Activated T-cell treated with anti-CD3 and anti-CD28 coated beads for 4 hours (primary cell): ENCODE results near the gene APC2.
"Not testable (repeated sequence)": the region's sequence is repeated elsewhere in the genome, so short reads cannot be mapped to it uniquely, and the experiment has no call there.

Experiments
- DNase-seq: peaks from one replicate; pipeline ENCODE4 v3.0.0-alpha.2; 2020

APC2 gene

DNA sequence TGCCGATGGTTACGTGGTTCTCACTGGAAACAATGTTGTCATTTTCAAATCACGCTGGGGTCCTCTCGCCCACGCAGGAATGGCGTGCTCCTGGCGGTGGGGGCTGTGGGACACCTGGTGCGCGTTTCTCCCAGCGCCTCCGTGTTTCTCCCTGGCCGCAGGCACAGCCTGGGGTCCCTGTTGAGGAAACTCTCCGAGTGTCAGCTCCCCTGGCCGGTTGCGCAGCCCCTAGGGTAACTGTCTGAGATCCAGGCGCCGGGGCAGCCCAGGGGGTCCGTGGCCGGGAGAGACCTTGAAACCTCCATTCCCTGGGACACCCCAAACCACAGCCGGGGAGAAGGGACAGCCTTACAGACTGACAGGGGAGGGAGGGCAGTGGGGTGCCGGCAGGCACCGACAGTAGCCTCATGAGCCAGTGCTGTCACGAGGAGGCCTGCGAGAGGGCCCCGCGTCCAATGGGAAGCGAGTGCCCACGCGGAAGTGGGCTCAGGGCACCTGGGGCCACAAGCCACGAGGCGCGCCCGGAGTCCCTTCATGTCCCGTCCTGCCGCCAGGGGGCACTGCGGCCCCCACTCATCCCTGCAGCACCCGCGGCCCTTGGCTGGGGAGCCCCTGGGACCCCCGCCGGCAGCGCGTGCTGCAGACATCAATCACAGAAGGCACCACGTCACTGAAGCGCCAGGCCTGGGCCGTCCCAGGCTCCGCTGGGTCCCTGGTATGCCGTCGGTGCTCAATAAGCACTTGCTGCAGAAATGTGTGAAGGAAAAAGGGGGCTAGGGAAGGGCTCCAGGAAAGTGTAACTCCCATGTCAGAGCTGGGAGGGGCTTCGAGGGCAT, 53.4 kb downstream of the APC2 start:
- DNase-seq = peak; percentile 54

GRCh38 chr19:1503925-1504773, 54.2 kb downstream of the APC2 start:
- DNase-seq = no peak

- no peak for DNase-seq
Measured at GRCh38 chr19:1505012-1505411, 55.1 kb downstream of the APC2 start.

DNA sequence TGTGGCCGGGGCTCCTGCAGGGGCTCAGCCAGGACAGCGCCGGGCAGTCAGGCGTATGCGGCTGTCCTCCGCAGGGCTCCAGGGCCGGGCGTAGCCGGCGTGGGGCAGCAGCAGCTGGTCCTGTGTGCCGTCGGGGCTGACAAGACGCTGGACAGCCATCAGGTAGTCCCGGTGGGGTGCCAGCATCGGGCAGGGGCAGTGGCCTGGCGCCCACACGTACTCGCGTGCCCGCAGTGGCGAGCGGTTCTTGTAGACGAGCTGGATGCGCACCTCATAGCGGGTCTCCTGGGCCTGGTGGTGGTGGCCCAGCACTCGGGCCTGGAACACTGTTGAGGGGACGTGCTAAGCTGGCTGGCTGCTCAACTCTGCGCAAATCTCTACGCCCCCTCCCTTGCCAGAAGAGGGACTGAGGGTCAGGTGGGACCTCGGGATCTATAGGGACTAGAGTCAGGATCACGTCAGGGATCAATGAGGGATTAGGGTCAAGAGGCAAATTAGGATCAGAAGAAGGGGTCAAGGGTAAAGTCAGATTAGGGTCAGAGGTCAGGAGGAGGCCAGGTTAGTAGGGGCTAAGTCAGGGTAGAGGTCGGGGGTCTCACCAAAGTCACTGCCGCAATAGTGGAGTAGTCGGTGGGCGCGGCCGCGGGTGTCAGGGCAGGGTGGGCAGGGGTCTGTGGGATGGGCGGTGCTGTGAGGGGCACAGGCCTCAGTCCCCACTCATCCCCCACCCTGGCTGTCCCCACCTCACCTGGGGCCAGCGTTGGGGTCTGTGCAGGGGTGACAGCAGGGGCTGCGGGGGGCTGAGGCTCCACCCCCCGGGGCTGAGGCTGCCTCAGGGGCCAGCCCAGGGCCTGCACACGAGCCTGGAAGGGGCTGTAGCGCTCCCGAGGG, 56.3 kb downstream of the APC2 start:
- no peak for DNase-seq

DNA sequence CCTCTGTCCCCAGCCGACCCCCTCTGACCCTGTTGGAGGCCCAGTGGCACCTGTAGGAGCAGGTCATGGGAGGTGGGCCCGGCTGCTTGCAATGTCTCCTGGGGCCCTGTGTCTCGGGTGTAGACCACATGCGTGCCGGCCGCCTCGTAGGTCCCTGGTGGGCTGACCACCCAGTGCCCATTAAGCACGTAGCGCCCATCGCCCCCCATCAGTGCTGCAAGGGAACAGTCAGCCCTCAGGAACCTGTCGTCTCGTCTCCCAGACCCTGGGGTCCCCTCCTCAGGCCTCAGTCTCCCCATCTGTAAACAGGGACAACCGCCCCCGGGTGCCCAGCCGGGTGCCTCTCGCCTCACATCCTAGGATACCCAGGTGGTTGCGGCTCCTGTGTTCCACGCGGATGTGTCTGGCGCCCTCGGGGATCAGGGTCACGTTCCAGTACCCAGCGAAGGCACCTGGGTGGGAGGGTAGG, 57.3 kb downstream of the APC2 start:
- DNase-seq = no peak

DNA sequence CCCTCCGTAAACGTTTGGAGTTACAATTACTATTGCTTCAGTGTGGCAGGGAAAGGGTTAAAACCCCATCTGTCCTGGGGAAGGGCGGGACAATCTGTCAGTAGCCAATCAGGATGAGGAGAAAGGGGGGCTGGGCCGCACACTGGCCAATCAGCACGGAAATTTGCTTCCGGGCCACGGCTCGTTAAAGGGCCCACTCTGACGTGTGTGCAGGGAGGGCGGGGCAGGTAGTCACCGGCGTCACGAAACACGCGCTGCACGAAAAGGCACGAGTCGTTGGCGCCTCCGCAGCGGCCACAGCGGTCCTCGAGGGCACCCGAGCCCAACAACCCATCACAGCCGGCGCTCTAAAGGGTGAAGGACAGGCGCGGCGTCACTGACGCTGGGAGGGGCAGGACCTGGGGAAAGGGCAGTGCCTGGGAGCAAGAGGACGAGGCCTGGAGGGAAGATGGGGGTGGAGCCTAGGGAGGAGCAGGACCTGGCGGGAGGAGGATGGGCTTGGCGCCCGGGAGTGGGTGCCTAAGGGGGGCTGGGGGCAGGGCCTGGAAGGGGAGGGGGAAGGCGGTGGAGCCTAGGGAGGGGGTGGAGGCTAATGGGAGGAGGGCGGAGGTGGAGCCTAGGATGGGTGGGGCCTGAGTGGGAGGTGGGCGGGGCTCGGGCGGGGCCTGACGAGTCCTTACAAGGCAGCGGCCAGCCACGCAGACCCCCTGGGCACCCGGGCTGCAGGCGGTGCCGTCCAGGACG, 58.0 kb downstream of the APC2 start:
- peak; percentile 88 for DNase-seq

DNA sequence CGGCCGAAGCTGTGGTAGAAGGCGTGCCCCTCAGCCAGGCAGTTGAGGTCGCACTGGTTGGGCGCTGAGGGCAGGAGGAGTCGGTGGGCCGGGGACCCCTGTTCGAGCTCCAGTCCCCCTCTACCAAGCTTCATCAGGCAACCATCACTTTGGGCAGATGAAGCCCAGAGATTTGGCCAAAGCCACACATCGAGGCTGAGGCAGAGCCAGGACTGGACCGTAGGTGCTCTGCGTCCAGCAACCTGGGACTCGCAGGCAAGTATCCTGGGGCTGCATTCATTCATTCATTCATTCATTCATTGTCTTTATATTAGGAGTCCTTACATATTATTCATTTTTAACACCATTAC, 58.6 kb downstream of the APC2 start:
- DNase-seq = no peak

GRCh38 chr19:1509602-1510441, 59.9 kb downstream of the APC2 start:
- no peak for DNase-seq

- no peak for DNase-seq
Measured at GRCh38 chr19:1510442-1510806, 60.5 kb downstream of the APC2 start.

DNA sequence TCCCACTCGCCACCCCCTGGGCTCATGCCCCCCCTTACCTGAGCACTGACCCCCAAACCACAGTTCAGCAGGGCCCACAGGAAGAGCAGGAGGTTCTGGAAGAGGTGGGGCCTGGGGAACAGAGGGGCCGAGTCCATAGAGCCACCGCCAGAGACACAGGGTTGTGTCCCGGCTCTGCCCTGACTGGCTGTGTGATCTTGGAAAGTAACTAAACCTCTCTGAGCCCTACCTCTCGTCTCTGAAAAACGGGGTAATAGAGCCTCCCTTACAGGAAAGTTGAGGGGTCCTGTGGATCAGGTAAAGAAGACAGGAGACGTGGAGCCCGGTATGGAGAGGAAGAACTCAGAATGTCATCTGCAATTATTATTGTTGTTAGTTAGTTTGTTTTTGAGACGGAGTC, 60.9 kb downstream of the APC2 start:
- DNase-seq = no peak

DNA sequence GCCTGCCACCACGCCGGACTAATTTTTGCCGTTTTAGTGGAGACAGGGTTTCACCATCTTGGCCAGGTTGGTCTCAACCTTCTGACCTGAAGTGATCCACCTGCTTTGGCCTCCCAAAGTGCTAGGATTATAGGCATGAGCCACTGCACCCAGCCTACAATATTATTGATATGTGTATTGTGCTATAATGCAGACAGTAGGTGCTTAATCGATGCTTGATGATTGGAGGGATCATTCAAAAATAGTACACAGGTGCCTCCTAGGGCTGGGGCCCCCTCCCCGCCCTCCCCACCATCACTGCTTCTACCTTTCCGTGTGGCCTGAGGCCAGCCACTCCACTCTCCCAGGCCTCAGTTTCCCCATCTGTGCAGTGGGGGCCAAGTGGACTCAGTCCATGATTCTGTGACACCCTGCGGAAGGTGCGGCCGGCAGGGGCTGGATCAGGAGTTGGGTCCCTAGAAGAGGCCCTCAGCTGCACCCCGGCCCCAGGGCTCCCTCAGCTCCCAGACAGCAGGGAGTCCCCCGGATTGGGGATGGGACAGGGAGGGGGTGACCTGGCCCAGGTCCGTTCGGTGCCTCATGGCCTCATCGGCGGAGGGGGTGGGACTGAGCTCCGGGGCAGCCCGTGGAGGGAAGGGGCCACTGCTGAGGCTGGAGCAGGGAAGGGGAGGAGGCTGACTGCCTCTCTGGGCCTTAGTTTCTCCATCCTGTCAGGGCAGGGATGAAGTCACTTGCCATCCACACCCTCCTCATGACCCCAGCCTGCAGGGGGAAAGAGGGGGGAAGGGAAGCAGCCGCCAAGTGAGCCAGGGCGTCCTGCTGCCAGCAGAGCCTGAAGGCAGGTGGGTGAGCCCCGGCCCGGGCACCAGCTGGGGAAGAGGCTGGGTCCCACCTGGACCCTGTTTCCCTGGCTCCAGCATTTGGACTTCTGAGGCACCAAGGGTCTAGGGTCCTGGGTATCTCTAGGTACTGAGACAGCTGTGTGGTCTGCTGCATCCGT, 61.7 kb downstream of the APC2 start:
- no peak for DNase-seq

DNA sequence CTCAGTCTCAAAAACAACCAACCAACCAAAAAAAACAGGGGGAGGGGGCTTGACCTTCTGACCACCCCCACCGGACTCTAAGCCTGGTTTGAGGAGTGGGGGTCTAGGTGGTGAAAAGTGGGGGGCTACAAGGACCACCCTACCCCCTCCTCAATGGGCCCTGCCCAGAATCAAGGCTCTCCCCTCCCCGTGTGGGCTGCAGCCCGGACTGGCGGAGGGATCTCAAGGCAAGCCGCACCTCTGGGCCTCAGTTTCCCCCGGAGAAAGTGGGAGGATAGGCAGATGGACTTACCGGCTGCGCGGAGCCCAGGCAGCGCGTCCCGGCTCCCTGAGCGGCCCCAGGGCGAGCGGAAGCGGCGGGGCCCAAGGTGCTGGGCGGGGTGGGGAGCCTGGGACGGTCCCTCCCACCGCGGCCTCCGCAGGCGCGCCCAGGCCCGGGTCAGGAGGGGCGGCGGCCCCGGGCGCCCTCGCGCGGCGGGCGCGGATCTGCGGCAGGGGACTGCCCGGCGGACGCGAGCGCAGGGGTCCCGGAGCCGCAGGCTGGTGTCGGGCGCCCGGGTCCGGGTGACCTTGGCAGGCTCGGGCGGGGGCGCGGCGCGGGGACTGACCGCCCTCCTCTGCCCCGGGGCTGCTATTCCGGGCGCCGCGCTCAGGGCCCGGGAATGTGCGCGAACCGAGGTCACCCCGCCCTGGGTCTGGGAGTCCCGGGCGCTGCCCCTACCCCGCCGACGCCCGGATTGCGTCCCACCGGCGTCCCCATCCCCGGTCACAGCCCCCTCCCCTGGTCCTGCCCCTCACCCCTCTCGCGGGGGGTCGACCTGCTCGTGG, 63.0 kb downstream of the APC2 start, which contains the start of gene ADAMTSL5:
TSS of gene ADAMTSL5 (minus strand) at position 349 of the 828 bp plus-strand sequence. CDS start 2,076 bp downstream, outside the sequence.
- DNase-seq = peak; percentile 42

- DNase-seq = peak; percentile 58
Measured at GRCh38 chr19:1513499-1514294, 63.8 kb downstream of the APC2 start.

- no peak for DNase-seq
Measured at GRCh38 chr19:1514295-1514661, 64.4 kb downstream of the APC2 start.

- DNase-seq = no peak
Measured at GRCh38 chr19:1514986-1515721, 65.2 kb downstream of the APC2 start.

DNA sequence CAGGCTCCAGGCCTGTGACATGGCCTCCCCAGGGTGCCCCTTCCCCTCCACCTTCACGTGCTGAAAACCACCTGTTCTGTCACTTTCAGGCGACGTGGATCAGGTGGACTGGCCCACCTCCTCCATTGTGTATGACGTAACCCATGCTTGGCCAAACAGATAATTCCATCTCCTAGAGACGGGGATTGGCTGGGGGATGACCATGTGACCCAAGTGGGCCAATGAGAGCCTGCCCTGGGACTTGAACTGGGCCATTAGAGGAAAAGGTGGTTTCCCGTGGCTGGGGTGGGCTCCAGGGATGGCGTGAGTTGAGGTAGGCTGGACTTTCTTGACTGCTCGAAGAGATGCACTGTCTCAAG, 66.5 kb downstream of the APC2 start:
- DNase-seq = no peak

GRCh38 chr19:1518471-1518870, 68.5 kb downstream of the APC2 start:
- DNase-seq = no peak

DNA sequence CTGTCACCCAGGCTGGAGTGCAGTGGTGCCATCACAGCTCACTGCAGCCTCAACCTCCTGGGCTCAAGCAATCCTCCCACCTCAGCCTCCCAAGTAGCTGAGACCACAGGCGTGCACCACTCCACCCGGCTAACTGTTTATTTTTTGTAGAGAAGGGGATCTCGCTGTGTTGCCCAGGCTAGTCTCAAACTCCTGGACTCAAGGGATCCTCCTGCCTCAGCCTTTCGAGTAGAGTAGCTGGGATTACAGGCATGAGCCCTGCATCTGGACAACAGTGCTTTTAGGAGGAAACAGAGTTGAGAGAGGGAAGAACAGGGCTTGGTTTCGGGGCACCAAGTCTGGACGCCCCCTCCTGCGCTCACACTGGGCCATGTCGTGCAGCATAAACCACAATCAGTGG, 69.9 kb downstream of the APC2 start:
- DNase-seq = not testable (repeated sequence)
